Measurements from ENCODE around the gene ACLY.
"Not testable (repeated sequence)": the region's sequence is repeated elsewhere in the genome, so short reads cannot be mapped to it uniquely, and the experiment has no call there.

ACLY gene

GRCh38 chr17:41910701-41911391 lies 7.9 kb downstream of the ACLY start:
- DNase-seq (ENCODE audit: low read depth), result no peak

- DNase-seq (ENCODE audit: low read depth), result no peak
Measured at GRCh38 chr17:41909088-41909487, 9.7 kb downstream of the ACLY start.

- no peak for DNase-seq (ENCODE audit: low read depth)
Measured at GRCh38 chr17:41907633-41908539, 10.9 kb downstream of the ACLY start.

- DNase-seq (ENCODE audit: low read depth), result no peak
Measured at GRCh38 chr17:41907185-41907556, 11.6 kb downstream of the ACLY start.

GRCh38 chr17:41906465-41907184 lies 12.1 kb downstream of the ACLY start:
- no peak for DNase-seq (ENCODE audit: low read depth)

GRCh38 chr17:41905172-41905571 lies 13.6 kb downstream of the ACLY start:
- no peak for DNase-seq (ENCODE audit: low read depth)

- no peak for DNase-seq (ENCODE audit: low read depth)
Measured at GRCh38 chr17:41904242-41904841, 14.4 kb downstream of the ACLY start.

- DNase-seq (ENCODE audit: low read depth), result no peak
Measured at GRCh38 chr17:41901646-41902045, 17.1 kb downstream of the ACLY start.

GRCh38 chr17:41896726-41897125 lies 22.0 kb downstream of the ACLY start:
- no peak for DNase-seq (ENCODE audit: low read depth)

GRCh38 chr17:41895617-41896016 lies 23.1 kb downstream of the ACLY start:
- DNase-seq (ENCODE audit: low read depth), result no peak

GRCh38 chr17:41894791-41895331 lies 23.9 kb downstream of the ACLY start:
- no peak for DNase-seq (ENCODE audit: low read depth)

- DNase-seq (ENCODE audit: low read depth), result no peak
Measured at GRCh38 chr17:41893384-41893783, 25.4 kb downstream of the ACLY start.

- DNase-seq (ENCODE audit: low read depth), result no peak
Measured at GRCh38 chr17:41892021-41892376, 26.8 kb downstream of the ACLY start.

- no peak for DNase-seq (ENCODE audit: low read depth)
Measured at GRCh38 chr17:41891135-41892020, 27.4 kb downstream of the ACLY start.

GRCh38 chr17:41888332-41888965 lies 30.3 kb downstream of the ACLY start:
- DNase-seq (ENCODE audit: low read depth), result no peak

- DNase-seq (ENCODE audit: low read depth), result no peak
Measured at GRCh38 chr17:41885733-41886132, 33.0 kb downstream of the ACLY start.

GRCh38 chr17:41882756-41883155 lies 36.0 kb downstream of the ACLY start:
- no peak for DNase-seq (ENCODE audit: low read depth)

- DNase-seq (ENCODE audit: low read depth), result no peak
Measured at GRCh38 chr17:41880130-41880529, 38.6 kb downstream of the ACLY start.

- DNase-seq (ENCODE audit: low read depth), result not testable (repeated sequence)
Measured at GRCh38 chr17:41874293-41874670, 44.5 kb downstream of the ACLY start.

GRCh38 chr17:41873559-41874292 lies 45.0 kb downstream of the ACLY start:
- DNase-seq (ENCODE audit: low read depth), result no peak
